ENCODE data around the gene SLC10A3.

SLC10A3 gene

GRCh38 chrX:154437971-154438893 lies 52.2 kb downstream of the SLC10A3 start:
- DNase-seq = no peak

Measured in CD4-positive, alpha-beta T cell treated with Interleukin-21 for 1 hour (primary cell).